GM20431 (cell line): ENCODE results near the gene TMIGD2.
"Not testable (repeated sequence)": the region's sequence is repeated elsewhere in the genome, so short reads cannot be mapped to it uniquely, and the experiment has no call there.

ENCODE experiments used
- in situ Hi-C: fragments of 300-500 bp; cut with MseI, MboI; formaldehyde crosslinking; loops from one replicate; pipeline ENCODE4 v1.15.0; 2020; ENCODE audit warnings: low sequenced_read_pairs; ENCODE audit not compliant: unreplicated experiment

The TMIGD2 gene

GRCh38 chr19:4302243-4302640 is at the start of gene TMIGD2:
Gene TMIGD2, minus strand, starts transcription at chr19:4302389. Its CDS starts 4 bp downstream, at chr19:4302385.
- in situ Hi-C loops, result no loop called here

DNA sequence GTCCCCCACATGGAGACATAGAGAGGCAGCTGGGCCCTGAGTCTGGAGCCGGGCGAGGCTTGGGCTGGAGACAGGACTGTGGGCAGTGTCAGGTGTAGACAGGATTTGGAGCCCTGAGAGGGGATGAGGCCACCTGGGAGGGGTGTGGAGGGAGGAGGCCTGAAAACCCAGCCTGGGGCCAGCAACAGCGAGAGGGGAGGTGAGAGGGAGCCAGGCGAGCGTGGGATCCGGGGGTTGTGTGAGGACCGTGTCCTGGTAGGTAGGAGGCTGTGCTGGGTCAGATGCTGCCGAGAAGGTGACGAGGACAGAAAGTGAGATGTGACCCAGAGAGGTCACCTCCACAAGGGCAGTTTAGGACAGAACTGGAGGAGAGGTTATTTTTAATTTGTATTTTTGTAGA is 48.5 kb upstream of the TMIGD2 start:
- in situ Hi-C loops, result no loop called here

- in situ Hi-C loops, result no loop called here
Measured at GRCh38 chr19:4350111-4350510, 47.9 kb upstream of the TMIGD2 start.

GRCh38 chr19:4349225-4349624 is 47.0 kb upstream of the TMIGD2 start:
- in situ Hi-C loops, result not testable (repeated sequence)

GRCh38 chr19:4347521-4347920 is 45.3 kb upstream of the TMIGD2 start:
- in situ Hi-C loops, result no loop called here

GRCh38 chr19:4346020-4346383 is 43.8 kb upstream of the TMIGD2 start:
- in situ Hi-C loops, result no loop called here

DNA sequence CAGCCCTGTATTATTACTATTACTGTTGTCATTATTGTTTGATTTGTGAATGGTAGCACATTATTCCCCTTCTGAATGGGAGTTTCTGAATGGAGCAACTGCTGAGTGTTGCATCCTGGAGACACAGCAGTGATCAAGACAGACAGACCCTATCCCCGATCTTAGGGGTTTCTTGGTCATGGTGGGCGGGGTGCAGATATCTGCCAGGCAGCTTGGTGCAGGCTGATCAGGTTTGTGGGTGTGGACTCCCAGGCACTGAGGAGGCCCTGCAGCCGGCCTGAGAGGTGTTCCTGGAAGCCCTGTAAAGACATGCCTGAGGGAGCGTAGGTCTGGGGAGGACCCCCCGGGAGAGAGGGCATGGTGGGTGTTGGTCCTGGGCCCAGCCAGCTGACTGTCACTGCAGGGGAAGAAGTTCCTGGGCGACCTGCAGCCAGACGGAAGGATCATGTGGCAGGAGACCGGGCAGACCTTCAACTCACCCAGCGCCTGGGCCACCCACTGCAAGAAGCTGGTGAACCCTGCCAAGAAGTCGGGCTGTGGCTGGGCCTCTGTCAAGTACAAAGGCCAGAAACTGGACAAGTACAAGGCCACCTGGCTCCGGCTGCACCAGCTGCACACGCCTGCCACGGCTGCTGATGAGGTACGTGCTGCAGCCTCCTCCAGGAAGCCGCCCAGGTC is 43.3 kb upstream of the TMIGD2 start:
- in situ Hi-C loops, result no loop called here

DNA sequence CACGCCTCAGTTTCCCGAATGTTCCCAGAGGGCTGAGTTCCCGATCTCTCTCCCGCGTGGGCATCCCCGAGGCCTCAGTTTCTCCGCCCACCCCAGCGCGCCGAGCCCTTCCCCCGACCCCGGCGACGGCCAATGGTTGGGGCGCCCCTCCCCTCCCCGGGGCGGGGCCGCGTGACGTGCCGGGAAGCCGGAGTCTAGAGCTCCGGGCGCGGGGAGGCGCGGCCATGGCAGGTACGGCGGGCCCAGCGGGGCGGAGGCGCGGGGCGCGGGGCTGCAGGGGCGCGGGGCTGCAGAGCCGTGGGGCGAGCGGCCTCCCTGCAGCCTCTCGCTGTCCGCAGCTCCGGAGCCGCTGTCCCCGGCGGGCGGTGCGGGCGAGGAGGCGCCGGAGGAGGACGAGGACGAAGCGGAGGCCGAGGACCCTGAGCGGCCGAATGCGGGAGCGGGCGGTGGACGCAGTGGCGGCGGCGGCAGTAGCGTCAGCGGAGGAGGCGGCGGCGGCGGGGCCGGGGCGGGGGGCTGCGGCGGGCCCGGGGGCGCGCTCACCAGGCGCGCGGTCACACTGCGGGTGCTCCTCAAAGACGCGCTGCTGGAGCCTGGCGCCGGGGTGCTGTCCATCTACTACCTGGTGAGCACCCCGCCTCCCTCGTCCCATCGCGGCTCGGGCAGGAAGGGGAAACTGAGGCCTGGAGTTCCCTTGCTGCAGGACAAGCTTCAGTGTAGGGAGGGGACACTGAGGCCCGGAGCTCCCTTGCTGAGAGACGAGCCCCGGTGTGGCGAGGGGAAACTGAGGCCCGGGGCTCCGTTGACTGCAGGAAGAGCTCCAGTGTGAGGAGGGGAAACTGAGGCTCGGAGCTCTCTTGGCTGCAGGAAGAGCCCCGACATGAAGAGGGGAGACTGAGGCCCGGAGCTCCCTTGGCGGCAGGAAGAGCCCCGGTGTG is 41.5 kb upstream of the TMIGD2 start, which contains the start of gene MPND:
TSS of gene MPND (plus strand) at position 193 of the 938 bp plus-strand sequence. CDS start at position 225, 32 bp downstream.
- in situ Hi-C loops, result no loop called here

DNA sequence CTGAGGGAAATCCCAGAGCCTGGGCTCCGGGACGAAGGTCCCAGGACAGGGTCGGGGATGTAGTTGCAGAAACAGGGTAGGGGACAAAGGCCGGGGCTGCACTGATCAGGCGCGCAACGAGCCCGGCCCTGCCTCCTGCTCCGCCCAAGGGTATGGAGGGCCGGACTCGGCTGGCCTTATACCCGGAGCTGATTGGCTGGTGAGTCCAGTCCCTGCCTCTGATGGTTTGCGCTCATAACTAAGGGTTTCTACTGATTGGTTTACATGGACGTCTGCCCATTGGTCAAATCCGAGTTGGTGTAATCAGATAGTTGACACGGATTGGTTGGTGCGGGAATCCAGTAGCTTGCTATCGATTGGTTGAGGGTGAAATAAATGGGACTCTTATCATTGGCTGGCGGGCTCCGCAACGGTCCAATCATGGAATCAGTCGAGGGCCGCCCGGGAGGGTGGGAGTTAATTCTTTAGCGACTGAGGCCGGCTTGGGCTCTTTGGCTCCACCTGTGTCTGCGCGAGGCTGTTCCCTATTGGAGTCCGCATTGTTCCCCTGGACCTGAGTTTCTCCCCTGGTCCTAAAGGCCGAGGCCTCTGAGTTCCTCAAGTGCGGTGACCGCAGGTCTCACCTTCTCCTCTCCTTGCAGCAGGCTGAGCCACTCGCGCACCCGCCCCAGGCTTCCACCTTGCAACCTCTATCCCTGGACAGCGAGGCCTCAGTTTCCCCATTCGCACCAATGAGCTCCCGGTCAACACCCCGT is 40.6 kb upstream of the TMIGD2 start:
- in situ Hi-C loops, result no loop called here

- in situ Hi-C loops, result no loop called here
Measured at GRCh38 chr19:4342314-4342614, 40.1 kb upstream of the TMIGD2 start.

GRCh38 chr19:4338441-4339355 is 36.5 kb upstream of the TMIGD2 start, which contains the start of gene STAP2:
Gene STAP2, minus strand, starts transcription at chr19:4338827. Its CDS starts 74 bp downstream, at chr19:4338753.
- in situ Hi-C loops, result no loop called here

- in situ Hi-C loops, result no loop called here
Measured at GRCh38 chr19:4337906-4338440, 35.8 kb upstream of the TMIGD2 start.

DNA sequence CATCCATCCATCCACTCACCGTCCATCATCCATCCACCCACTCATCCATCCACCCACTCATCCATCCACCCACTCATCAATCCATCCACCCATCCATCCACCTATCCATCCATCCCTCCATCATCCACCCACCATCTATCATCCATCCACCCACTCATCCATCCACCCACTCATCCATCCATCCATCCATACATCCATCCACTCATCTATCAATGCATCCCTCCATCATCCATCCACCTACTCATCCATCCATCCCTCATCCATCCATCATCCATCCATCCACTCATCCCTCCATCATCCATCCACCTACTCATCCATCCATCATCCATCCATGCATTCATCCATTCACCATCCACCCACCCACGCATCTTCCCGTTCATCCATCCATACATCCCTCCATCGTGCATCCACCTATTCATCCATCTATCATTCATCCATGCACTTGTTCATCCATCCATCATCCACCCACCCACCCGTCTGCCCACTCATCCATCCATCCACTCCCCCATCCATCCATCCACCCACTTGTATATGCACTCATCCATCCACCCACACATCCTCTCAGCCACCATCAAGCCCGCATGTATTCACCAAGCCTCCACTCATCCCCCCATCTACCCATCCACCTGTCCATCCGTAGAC is 32.9 kb upstream of the TMIGD2 start:
- in situ Hi-C loops, result no loop called here

- in situ Hi-C loops, result no loop called here
Measured at GRCh38 chr19:4329858-4330257, 27.7 kb upstream of the TMIGD2 start.

GRCh38 chr19:4328991-4329681 is 26.9 kb upstream of the TMIGD2 start:
- in situ Hi-C loops, result not testable (repeated sequence)

- in situ Hi-C loops, result no loop called here
Measured at GRCh38 chr19:4328243-4328990, 26.2 kb upstream of the TMIGD2 start.

DNA sequence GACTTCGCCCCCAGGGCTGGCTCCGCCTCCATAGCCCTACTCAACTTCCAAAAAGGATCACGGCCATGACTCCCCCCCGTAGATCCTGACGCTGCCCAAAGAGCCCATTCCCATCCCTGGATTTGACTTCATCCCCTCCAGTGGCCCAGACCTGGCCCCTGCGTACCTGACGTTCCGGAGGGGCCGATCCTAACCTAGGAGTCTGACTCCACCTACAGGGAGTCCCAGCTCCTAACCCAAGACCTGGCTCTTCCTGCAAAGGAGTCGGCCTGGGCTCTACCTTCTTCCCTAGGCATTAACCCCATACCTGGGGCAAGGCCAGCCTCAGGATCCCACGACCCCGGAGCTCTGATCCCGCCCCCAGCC is 25.7 kb upstream of the TMIGD2 start:
- in situ Hi-C loops, result no loop called here
